Renal cortex interstitium (tissue), 11 donors: ENCODE data around the gene NBPF11. TPM values are rescaled to one million over a fixed set of nuclear protein-coding genes. Genes with fewer than 3 reads are reported as not detected.
"Not testable (repeated sequence)": the region's sequence is repeated elsewhere in the genome, so short reads cannot be mapped to it uniquely, and the experiment has no call there.

Source experiments
- DNase-seq, 11 donors: peaks; one replicate each; pipeline ENCODE4 v3.0.0-alpha.2; 2013; ENCODE audit warnings: low read depth in 9 of 11, low spot score in 4 of 11; ENCODE audit errors: extremely low read depth in 1 of 11
- polyA plus RNA-seq, 3 donors: library from polyadenylated mRNA; unstranded; fragments of 120-200 nt; gene quantifications; one replicate each; pipeline ENCODE4 v1.2.1, GENCODE V29; 2013; ENCODE audit not compliant: insufficient read length in 3 of 3

The NBPF11 gene
- polyA plus RNA-seq, 3 donors, result 27.9 to 46.1 (median 29.8) TPM

GRCh38 chr1:148155494-148156275 is 3.6 kb upstream of the NBPF11 start:
- not testable (repeated sequence) for DNase-seq

- DNase-seq, result not testable (repeated sequence)
These were observed 714 bp upstream of the NBPF11 start for GRCh38 chr1:148152795-148153194.

- not testable (repeated sequence) for DNase-seq
These were observed 686 bp downstream of the NBPF11 start for GRCh38 chr1:148151371-148151819.

GRCh38 chr1:148150945-148151344 is 1.1 kb downstream of the NBPF11 start:
- DNase-seq, result not testable (repeated sequence)

- not testable (repeated sequence) for DNase-seq
These were observed 2.1 kb downstream of the NBPF11 start for GRCh38 chr1:148150014-148150413.

- DNase-seq, result not testable (repeated sequence)
These were observed 2.8 kb downstream of the NBPF11 start for GRCh38 chr1:148149050-148149815.

GRCh38 chr1:148147052-148147838 is 4.8 kb downstream of the NBPF11 start:
- not testable (repeated sequence) for DNase-seq

- not testable (repeated sequence) for DNase-seq
These were observed 5.7 kb downstream of the NBPF11 start for GRCh38 chr1:148146191-148146997.

GRCh38 chr1:148143223-148143622 is 8.9 kb downstream of the NBPF11 start:
- not testable (repeated sequence) for DNase-seq

- DNase-seq, result not testable (repeated sequence)
These were observed 10.1 kb downstream of the NBPF11 start for GRCh38 chr1:148141936-148142335.

- not testable (repeated sequence) for DNase-seq
These were observed 13.5 kb downstream of the NBPF11 start for GRCh38 chr1:148138606-148139005.

- DNase-seq, result not testable (repeated sequence)
These were observed 29.7 kb downstream of the NBPF11 start for GRCh38 chr1:148122341-148122740.

- peak in 5 of 11 donors; percentile 0 to 13 (median 1) for DNase-seq
These were observed 31.7 kb downstream of the NBPF11 start for GRCh38 chr1:148120395-148120794.

GRCh38 chr1:148095732-148096131 is 56.3 kb downstream of the NBPF11 start:
- not testable (repeated sequence) for DNase-seq

GRCh38 chr1:148086196-148086595 is 65.9 kb downstream of the NBPF11 start:
- DNase-seq, result not testable (repeated sequence)

- DNase-seq, result not testable (repeated sequence)
These were observed 70.9 kb downstream of the NBPF11 start for GRCh38 chr1:148081205-148081604.

GRCh38 chr1:148078632-148079519 is 73.2 kb downstream of the NBPF11 start:
- not testable (repeated sequence) for DNase-seq
